Right lobe of liver (tissue), 6 donors: ENCODE measurements around the gene KRTAP6-3. TPM values are rescaled to one million over a fixed set of nuclear protein-coding genes. Genes with fewer than 3 reads are reported as not detected.

Experiments used
- ATAC-seq, 4 donors: fragments of 200-7000 bp; cut with Tn5 transposase; one replicate each; pipeline ENCODE4 v1.9.1; 2020; ENCODE audit warnings: mild to moderate bottlenecking in 4 of 4, moderate library complexity in 4 of 4
- DNase-seq, 3 donors: peaks; one replicate each; pipeline ENCODE4 v3.0.0-alpha.2; 2020
- H3K27ac ChIP-seq, 3 donors: fragments of 200-600 bp; one replicate each; pipeline ENCODE4 v1.8.0; 2022
- H3K27me3 ChIP-seq, 2 donors: fragments of 200-600 bp; one replicate each; pipeline ENCODE4 v1.8.0; 2022
- H3K36me3 ChIP-seq, 4 donors: fragments of 200-600 bp; sonication (generic) in 1 of 4; one replicate each; pipeline versions ENCODE4 v1.5.1 to v1.8.0; 2017 to 2022; ENCODE audit warnings: control low read depth in 1 of 4
- H3K4me1 ChIP-seq, 4 donors: fragments of 200-600 bp; sonication (generic) in 1 of 4; one replicate each; pipeline versions ENCODE4 v1.5.1 to v1.8.0; 2017 to 2022; ENCODE audit warnings: control low read depth in 1 of 4
- H3K4me3 ChIP-seq, 3 donors: fragments of 200-600 bp; one replicate each; pipeline ENCODE4 v1.8.0; 2022
- H3K9me3 ChIP-seq, 4 donors: fragments of 200-600 bp; sonication (generic) in 1 of 4; one replicate each; pipeline versions ENCODE4 v1.5.1 to v1.8.0; 2017 to 2022; ENCODE audit warnings: control low read depth in 1 of 4
- CTCF ChIP-seq, 4 donors: fragments of 200-600 bp in 3 of 4; fragments of 450-650 bp in 1 of 4; IDR thresholded peaks; one replicate each; pipeline versions ENCODE4 v1.5.1 to v1.8.0; 2016 to 2022; ENCODE audit warnings: antibody characterized with exemption in 4 of 4, mild to moderate bottlenecking in 2 of 4
- POLR2A ChIP-seq: fragments of 450-650 bp; IDR thresholded peaks from one replicate; pipeline ENCODE4 v1.6.1; 2017; ENCODE audit warnings: antibody characterized with exemption, mild to moderate bottlenecking
- WGBS: methylation state at CpG from one replicate; pipeline ENCODE4 v1.1.6; 2018; ENCODE audit warnings: low coverage, low lambda C conversion rate; ENCODE audit not compliant: insufficient coverage; ENCODE audit errors: missing lambda C conversion rate; 5-methylcytosine and 5-hydroxymethylcytosine counted together
- intact Hi-C, 2 donors: fragments of 100-400 bp; cut with DNase I; formaldehyde crosslinking; loops; one replicate each; pipeline versions ENCODE4 v1.11.2 to v1.14.1; 2022
- total RNA-seq, 6 experiments: library from RNA; depleted of rRNA in 2 of 6; stranded (reverse); fragments of >200 nt in 2 of 6; fragmentation: NEBNext Ultra II Directional in 3 of 6; extraction: Animal tissue kit (Norgen Biotek cat#: 25700) in 3 of 6; gene quantifications; one replicate each; pipeline versions ENCODE4 v1.1.0 to v1.2.4, GENCODE V29; 2016 to 2023
- donor health status: DM: no; HTN: yes; CAD: no.
- donor health status: DM: no; HTN: no; CAD: no.
- donor health status: DM: no; HTN: no; CAD: no.
- donor health status: DM: no; HTN: yes; CAD: no.
- donor health status: DM: no; HTN: yes; CAD: no.

The KRTAP6-3 gene
- total RNA-seq, 6 experiments from 2014 or later: not detected

GRCh38 chr21:30600787-30601186 lies 8.5 kb downstream of the KRTAP6-3 start, which contains the start of gene KRTAP22-1:
Gene KRTAP22-1, plus strand, starts transcription at chr21:30601087.
- H3K27ac ChIP-seq: no peak within 1 kb of the TSS
- no peaks in the 10 kb centered on the region for H3K36me3 ChIP-seq
- intact Hi-C loops: no loop called here
- TF ChIP-seq CTCF (IDR thresholded peaks at IDR 0.05): no peak
- no peak for TF ChIP-seq POLR2A
- no peaks in the 10 kb centered on the region for H3K4me1 ChIP-seq
- no peak within 1 kb of the TSS for H3K4me3 ChIP-seq
- no peaks in the 10 kb centered on the region for H3K27me3 ChIP-seq
- H3K9me3 ChIP-seq: no peaks in the 10 kb centered on the region
- WGBS: 17% methylated on average over 1 of the region's 1 CpG
- DNase-seq (no peak), ATAC-seq (no peak)

- H3K27me3 ChIP-seq: no peaks in the 10 kb centered on the region
- H3K36me3 ChIP-seq: no peaks in the 10 kb centered on the region
- no peak for ATAC-seq
- H3K9me3 ChIP-seq: no peaks in the 10 kb centered on the region
- no peaks in the 10 kb centered on the region for H3K4me1 ChIP-seq
- DNase-seq: no peak
- TF ChIP-seq POLR2A (no peak), CTCF (IDR thresholded peaks at IDR 0.05) (no peak)
- no CpG with 5 or more reads among the region's 2 CpGs for WGBS
- H3K27ac ChIP-seq: no peak overlapping the region
- intact Hi-C loops: no loop called here
- no peak overlapping the region for H3K4me3 ChIP-seq
These were observed 13.7 kb downstream of the KRTAP6-3 start for GRCh38 chr21:30605968-30606367.

GRCh38 chr21:30612132-30612531 lies 19.9 kb downstream of the KRTAP6-3 start:
- Histone ChIP-seq H3K27me3 (no peaks in the 10 kb centered on the region), H3K36me3 (no peaks in the 10 kb centered on the region), H3K9me3 (no peaks in the 10 kb centered on the region), H3K27ac (no peak overlapping the region), H3K4me3 (no peak overlapping the region), H3K4me1 (no peaks in the 10 kb centered on the region)
- DNase-seq: no peak
- intact Hi-C loops: no loop called here
- TF ChIP-seq POLR2A (no peak), CTCF (IDR thresholded peaks at IDR 0.05) (no peak)
- 42% methylated on average over 2 of the region's 2 CpGs for WGBS
- ATAC-seq: no peak

GRCh38 chr21:30613836-30614235 lies 21.6 kb downstream of the KRTAP6-3 start, which contains the start of gene KRTAP6-1:
Gene KRTAP6-1, minus strand, starts transcription at chr21:30613930. Its CDS starts 26 bp downstream, at chr21:30613904.
- Histone ChIP-seq H3K27me3 (no peaks in the 10 kb centered on the region), H3K27ac (no peak within 1 kb of the TSS), H3K4me1 (no peaks in the 10 kb centered on the region), H3K9me3 (no peaks in the 10 kb centered on the region), H3K4me3 (no peak within 1 kb of the TSS), H3K36me3 (no peaks in the 10 kb centered on the region)
- no peak for ATAC-seq
- no peak for DNase-seq
- intact Hi-C loops: no loop called here
- 23% methylated on average over 1 of the region's 2 CpGs for WGBS
- TF ChIP-seq POLR2A: no peak

GRCh38 chr21:30615199-30615598 lies 23.0 kb downstream of the KRTAP6-3 start:
- DNase-seq: no peak
- intact Hi-C loops: no loop called here
- TF ChIP-seq CTCF (IDR thresholded peaks at IDR 0.05) (no peak), POLR2A (no peak)
- Histone ChIP-seq H3K4me3 (no peak overlapping the region), H3K27me3 (no peaks in the 10 kb centered on the region), H3K36me3 (no peaks in the 10 kb centered on the region), H3K27ac (no peak overlapping the region), H3K9me3 (no peaks in the 10 kb centered on the region), H3K4me1 (no peaks in the 10 kb centered on the region)
- no peak for ATAC-seq
